ENCODE data around the gene METTL25. TPM values are rescaled to one million over a fixed set of nuclear protein-coding genes. Genes with fewer than 3 reads are reported as not detected.

The METTL25 gene
- total RNA-seq, 2 experiments from 2014 or later: 5.0 to 7.1 TPM

Other genes with a start within 250 kb of the METTL25 start
- gene CCDC59, start 142 bp upstream of the METTL25 start, total RNA-seq: 10 to 100 TPM; 50.8 to 60.1 TPM

Data from activated CD8-positive, alpha-beta memory T cell treated with anti-CD3 and anti-CD28 coated beads, Interleukin-2, amount 10 ng/mL, durations not matched to agents 7 days and 5 days (primary cell).